HepG2 (cell line): Measurements from ENCODE around the gene UXS1. TPM values are rescaled to one million over a fixed set of nuclear protein-coding genes. Genes with fewer than 3 reads are reported as not detected.

Experiments
- ATAC-seq: fragments of 200-7000 bp; cut with Tn5 transposase; 3 replicates; pipeline ENCODE4 v1.9.1; 2020; ENCODE audit warnings: mild to moderate bottlenecking, moderate library complexity
- BruUV-seq: library from RNA; stranded (reverse); fragments of 400-500 nt; replicated peaks from 2 replicates; lab custom pipeline; 2021; lab: Mats Ljungman, UMichigan
- CTCF ChIA-PET: fragments of 300-600 bp; formaldehyde crosslinking; extraction: SDS; loops from one replicate; lab custom pipeline; 2021; ENCODE audit warnings: low total read pairs, inconsistent platforms, low intra/inter-chr PET ratio; lab: Yijun Ruan, JAX
- POLR2A ChIA-PET: fragments of 350-600 bp; sonication (Branson Sonifier 250); formaldehyde crosslinking; loops from one replicate; lab custom pipeline; 2020; ENCODE audit warnings: antibody characterized with exemption, inconsistent platforms; lab: Yijun Ruan, JAX
- DNase-seq: peaks from one replicate; pipeline ENCODE4 v3.0.0-alpha.2; 2015; ENCODE audit warnings: low spot score
- FAIRE-seq: peaks from 3 replicates; lab custom pipeline; 2011; peaks lifted over from hg19 to GRCh38; lab: Jason Lieb, UNC
- H2AFZ ChIP-seq: one replicate; pipeline ENCODE4 v1.6.1; 2011; ENCODE audit warnings: low read length, inconsistent platforms
- H3K27ac ChIP-seq: fragments of 300-600 bp; 3 replicates; pipeline ENCODE4 v1.8.0; 2011; ENCODE audit warnings: mixed run types, mild to moderate bottlenecking, mixed read lengths, low read length, inconsistent platforms; ENCODE audit not compliant: insufficient read depth; ENCODE audit errors: extremely low read length
- H3K27me3 ChIP-seq, 2 experiments: fragments of 200-600 bp in 1 of 2; 2 replicates in 1 of 2; 3 replicates in 1 of 2; pipeline versions ENCODE4 v1.6.0 to v1.8.0; 2011; ENCODE audit warnings: low read length in 2 of 2, mild to moderate bottlenecking in 2 of 2, moderate library complexity in 2 of 2, inconsistent platforms in 1 of 2; ENCODE audit not compliant: insufficient read depth in 2 of 2, control insufficient read depth in 1 of 2
- H3K36me3 ChIP-seq, 2 experiments: fragments of 200-600 bp in 1 of 2; replicated peaks in 1 of 2; 2 replicates in 1 of 2; 3 replicates in 1 of 2; pipeline versions ENCODE4 v1.5.1 to v1.8.0; 2011; ENCODE audit warnings: low read length in 2 of 2, inconsistent platforms in 1 of 2; ENCODE audit not compliant: insufficient read depth in 2 of 2, control insufficient read depth in 1 of 2
- H3K4me1 ChIP-seq: 2 replicates; pipeline ENCODE4 v1.5.1; 2012; ENCODE audit warnings: low read length, inconsistent platforms; ENCODE audit not compliant: insufficient read depth
- H3K4me2 ChIP-seq: 2 replicates; pipeline ENCODE4 v1.6.0; 2011; ENCODE audit warnings: low read depth, low read length, inconsistent platforms
- H3K4me3 ChIP-seq, 3 experiments: fragments of 200-600 bp in 1 of 3; sonication (generic), shearing (Covaris generic) in 1 of 3; replicated peaks in 1 of 3; 2 replicates each; pipeline ENCODE4 v1.5.1; 2011 to 2016; ENCODE audit warnings: low read length in 3 of 3, inconsistent platforms in 2 of 3, low read depth in 2 of 3, mild to moderate bottlenecking in 2 of 3, control low read depth in 1 of 3, mixed read lengths in 1 of 3; ENCODE audit not compliant: insufficient read depth in 1 of 3
- H3K79me2 ChIP-seq: one replicate; pipeline ENCODE4 v1.6.1; 2011; ENCODE audit warnings: low read length, inconsistent platforms; ENCODE audit not compliant: insufficient read depth
- H3K9ac ChIP-seq: 2 replicates; pipeline ENCODE4 v1.6.0; 2011; ENCODE audit warnings: mild to moderate bottlenecking, low read depth, low read length, inconsistent platforms; ENCODE audit not compliant: insufficient read depth
- H3K9me3 ChIP-seq: 2 replicates; pipeline ENCODE4 v1.5.1; 2012; ENCODE audit warnings: mild to moderate bottlenecking, low read length
- H4K20me1 ChIP-seq: 2 replicates; pipeline ENCODE4 v1.6.0; 2011; ENCODE audit warnings: inconsistent platforms, mild to moderate bottlenecking, low read length, moderate library complexity; ENCODE audit not compliant: insufficient read depth
- HNF4G ChIP-seq, 2 experiments: sonication (generic) in 1 of 2; formaldehyde crosslinking in 1 of 2; IDR thresholded peaks; 2 replicates each; pipeline versions ENCODE4 v1.4.0 to v1.6.1; 2011 to 2020; ENCODE audit warnings: borderline replicate concordance in 2 of 2, low read depth in 2 of 2, mild to moderate bottlenecking in 2 of 2, low read length in 1 of 2, missing genetic modification reagents in 1 of 2, moderate library complexity in 1 of 2
- NAIF1 ChIP-seq: sonication (generic); formaldehyde crosslinking; IDR thresholded peaks from 2 replicates; pipeline ENCODE4 v1.5.0; 2020; ENCODE audit warnings: mild to moderate bottlenecking, missing genetic modification reagents, borderline replicate concordance
- TRIM24 ChIP-seq: sonication (generic); formaldehyde crosslinking; IDR thresholded peaks from 2 replicates; pipeline ENCODE4 v1.8.0; 2022; ENCODE audit warnings: mild to moderate bottlenecking, missing genetic modification reagents
- ZNF598 ChIP-seq: sonication (generic); formaldehyde crosslinking; IDR thresholded peaks from 2 replicates; pipeline ENCODE4 v1.5.1; 2020; ENCODE audit warnings: mild to moderate bottlenecking, missing genetic modification reagents, borderline replicate concordance
- ZNF776 ChIP-seq: sonication (generic); formaldehyde crosslinking; IDR thresholded peaks from 2 replicates; pipeline ENCODE4 v1.4.0; 2020; ENCODE audit warnings: mild to moderate bottlenecking, missing genetic modification reagents
- WGBS: methylation state at CpG from one replicate; pipeline ENCODE4 v1.1.6; 2017; ENCODE audit warnings: low lambda C conversion rate; 5-methylcytosine and 5-hydroxymethylcytosine counted together
- in situ Hi-C: cut with HindIII; loops from 2 replicates; pipeline ENCODE4 v1.10.0; 2017; ENCODE audit warnings: low pct_unique_long_range_greater_than_20kb; ENCODE audit not compliant: extremely low pct_ligation_motif_present
- intact Hi-C: fragments of 100-400 bp; cut with micrococcal nuclease; formaldehyde crosslinking; loops from one replicate; pipeline ENCODE4 v1.10.0; 2022; ENCODE audit not compliant: unreplicated experiment
- polyA plus RNA-seq, 8 experiments: library from polyadenylated mRNA; depleted of rRNA in 3 of 8; stranded (reverse) in 7 of 8; unstranded in 1 of 8; fragments of >200 nt; fragmentation: Illumina TruSeq in 4 of 8; extraction: Trizol in 4 of 8; gene quantifications; 2 replicates each; pipeline versions ENCODE4 v1.2.1 to v1.2.3, GENCODE V29; 2011 to 2016; ENCODE audit warnings: low read depth in 4 of 8, missing spikeins in 1 of 8, mixed read lengths in 1 of 8; ENCODE audit not compliant: insufficient read depth in 1 of 8
- total RNA-seq, 5 experiments: library from RNA; depleted of rRNA; stranded (reverse); fragments of >200 nt; fragmentation: Illumina TruSeq; extraction: Trizol; gene quantifications; 2 replicates each; pipeline ENCODE4 v1.2.3, GENCODE V29; 2016; ENCODE audit warnings: low read depth in 1 of 5
- TF ChIP-seq, protein P1 (sequence below): sonication (generic); formaldehyde crosslinking; IDR thresholded peaks from 2 replicates; pipeline ENCODE4 v1.5.1; 2020; ENCODE audit warnings: mild to moderate bottlenecking, moderate library complexity, missing genetic modification reagents
- TF ChIP-seq, protein P2 (sequence below): IDR thresholded peaks from 2 replicates; pipeline ENCODE4 v1.6.1; 2016; ENCODE audit warnings: low read depth, missing genetic modification reagents, missing compliant biosample characterization
- TF ChIP-seq, protein P3 (sequence below): sonication (generic); formaldehyde crosslinking; IDR thresholded peaks from 2 replicates; pipeline ENCODE4 v1.4.0; 2020; ENCODE audit warnings: missing genetic modification reagents, borderline replicate concordance
- TF ChIP-seq, protein P4 (sequence below): sonication (generic); formaldehyde crosslinking; IDR thresholded peaks from 2 replicates; pipeline ENCODE4 v1.4.0; 2020; ENCODE audit warnings: mild to moderate bottlenecking, missing genetic modification reagents

UXS1 gene
- total and polyA plus RNA-seq, 2 of the 13 experiments (the other 11 are each of a cell fraction or from before 2014, with no cell fraction given) = 53.3 to 110 TPM

DNA sequence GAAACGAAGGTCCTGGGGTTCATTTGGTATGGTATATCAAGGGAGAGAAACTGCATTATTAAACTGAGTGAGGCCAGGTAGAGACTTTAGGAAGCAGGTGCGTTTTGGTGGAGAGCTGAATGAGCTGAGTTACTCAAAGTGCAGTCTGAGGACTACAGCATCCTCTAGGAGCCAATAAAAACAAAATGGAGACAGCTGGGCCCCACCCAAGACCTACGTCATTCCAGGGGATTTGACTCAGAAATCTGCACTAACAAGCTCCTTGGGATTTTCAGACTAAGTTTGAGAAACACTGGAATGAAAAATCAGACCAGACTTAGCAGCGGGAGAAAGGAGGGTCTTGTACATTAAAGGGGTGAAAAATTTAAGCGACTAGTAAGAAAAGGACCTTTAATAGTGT, 131.5 kb downstream of the UXS1 start:
- H3K4me1 ChIP-seq = no peaks in the 10 kb centered on the region
- H3K4me2 ChIP-seq = no peak overlapping the region
- peaks cover 0 to 16% of the 10 kb centered on the region in 2 experiments; a peak in 3 of 5 replicates for H3K27me3 ChIP-seq
- ATAC-seq (no peak), FAIRE-seq (no peak), DNase-seq (no peak)
- H4K20me1 ChIP-seq = no peaks in the 10 kb centered on the region
- ChIA-PET CTCF (no interaction called here), POLR2A (interaction anchor here (1.1 kb wide), 1 partner anchor 8 kb away, joined by 3 read pairs; no protein-coding TSS in a partner anchor)
- in situ Hi-C loops (no loop called here), intact Hi-C loops (no loop called here)
- no peaks in the 10 kb centered on the region for H3K79me2 ChIP-seq
- WGBS = 27% methylated on average over 5 of the region's 5 CpGs
- H3K4me3 ChIP-seq = no peak overlapping the region
- H3K27ac ChIP-seq = no peak overlapping the region
- no TSS peak for BruUV-seq
- H3K36me3 ChIP-seq = no peaks in the 10 kb centered on the region
- H2AFZ ChIP-seq = no peak overlapping the region
- no peaks in the 10 kb centered on the region for H3K9me3 ChIP-seq
- H3K9ac ChIP-seq = no peak overlapping the region
- TF ChIP-seq, protein P1, sequence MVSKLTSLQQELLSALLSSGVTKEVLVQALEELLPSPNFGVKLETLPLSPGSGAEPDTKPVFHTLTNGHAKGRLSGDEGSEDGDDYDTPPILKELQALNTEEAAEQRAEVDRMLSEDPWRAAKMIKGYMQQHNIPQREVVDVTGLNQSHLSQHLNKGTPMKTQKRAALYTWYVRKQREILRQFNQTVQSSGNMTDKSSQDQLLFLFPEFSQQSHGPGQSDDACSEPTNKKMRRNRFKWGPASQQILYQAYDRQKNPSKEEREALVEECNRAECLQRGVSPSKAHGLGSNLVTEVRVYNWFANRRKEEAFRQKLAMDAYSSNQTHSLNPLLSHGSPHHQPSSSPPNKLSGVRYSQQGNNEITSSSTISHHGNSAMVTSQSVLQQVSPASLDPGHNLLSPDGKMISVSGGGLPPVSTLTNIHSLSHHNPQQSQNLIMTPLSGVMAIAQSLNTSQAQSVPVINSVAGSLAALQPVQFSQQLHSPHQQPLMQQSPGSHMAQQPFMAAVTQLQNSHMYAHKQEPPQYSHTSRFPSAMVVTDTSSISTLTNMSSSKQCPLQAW (CRISPR knock-in tag) = no peak
- TF ChIP-seq TRIM24 (CRISPR knock-in tag) (no peak), ZNF598 (no peak), ZNF776 (CRISPR knock-in tag) (no peak), HNF4G (IDR thresholded peaks at IDR 0.05; ENCODE audit: borderline replicate concordance, low read depth, low read length) (no peak), HNF4G (CRISPR knock-in tag; IDR thresholded peaks at IDR 0.05; ENCODE audit: borderline replicate concordance, low read depth) (no peak), NAIF1 (CRISPR knock-in tag) (no peak)
- TF ChIP-seq, protein P2, sequence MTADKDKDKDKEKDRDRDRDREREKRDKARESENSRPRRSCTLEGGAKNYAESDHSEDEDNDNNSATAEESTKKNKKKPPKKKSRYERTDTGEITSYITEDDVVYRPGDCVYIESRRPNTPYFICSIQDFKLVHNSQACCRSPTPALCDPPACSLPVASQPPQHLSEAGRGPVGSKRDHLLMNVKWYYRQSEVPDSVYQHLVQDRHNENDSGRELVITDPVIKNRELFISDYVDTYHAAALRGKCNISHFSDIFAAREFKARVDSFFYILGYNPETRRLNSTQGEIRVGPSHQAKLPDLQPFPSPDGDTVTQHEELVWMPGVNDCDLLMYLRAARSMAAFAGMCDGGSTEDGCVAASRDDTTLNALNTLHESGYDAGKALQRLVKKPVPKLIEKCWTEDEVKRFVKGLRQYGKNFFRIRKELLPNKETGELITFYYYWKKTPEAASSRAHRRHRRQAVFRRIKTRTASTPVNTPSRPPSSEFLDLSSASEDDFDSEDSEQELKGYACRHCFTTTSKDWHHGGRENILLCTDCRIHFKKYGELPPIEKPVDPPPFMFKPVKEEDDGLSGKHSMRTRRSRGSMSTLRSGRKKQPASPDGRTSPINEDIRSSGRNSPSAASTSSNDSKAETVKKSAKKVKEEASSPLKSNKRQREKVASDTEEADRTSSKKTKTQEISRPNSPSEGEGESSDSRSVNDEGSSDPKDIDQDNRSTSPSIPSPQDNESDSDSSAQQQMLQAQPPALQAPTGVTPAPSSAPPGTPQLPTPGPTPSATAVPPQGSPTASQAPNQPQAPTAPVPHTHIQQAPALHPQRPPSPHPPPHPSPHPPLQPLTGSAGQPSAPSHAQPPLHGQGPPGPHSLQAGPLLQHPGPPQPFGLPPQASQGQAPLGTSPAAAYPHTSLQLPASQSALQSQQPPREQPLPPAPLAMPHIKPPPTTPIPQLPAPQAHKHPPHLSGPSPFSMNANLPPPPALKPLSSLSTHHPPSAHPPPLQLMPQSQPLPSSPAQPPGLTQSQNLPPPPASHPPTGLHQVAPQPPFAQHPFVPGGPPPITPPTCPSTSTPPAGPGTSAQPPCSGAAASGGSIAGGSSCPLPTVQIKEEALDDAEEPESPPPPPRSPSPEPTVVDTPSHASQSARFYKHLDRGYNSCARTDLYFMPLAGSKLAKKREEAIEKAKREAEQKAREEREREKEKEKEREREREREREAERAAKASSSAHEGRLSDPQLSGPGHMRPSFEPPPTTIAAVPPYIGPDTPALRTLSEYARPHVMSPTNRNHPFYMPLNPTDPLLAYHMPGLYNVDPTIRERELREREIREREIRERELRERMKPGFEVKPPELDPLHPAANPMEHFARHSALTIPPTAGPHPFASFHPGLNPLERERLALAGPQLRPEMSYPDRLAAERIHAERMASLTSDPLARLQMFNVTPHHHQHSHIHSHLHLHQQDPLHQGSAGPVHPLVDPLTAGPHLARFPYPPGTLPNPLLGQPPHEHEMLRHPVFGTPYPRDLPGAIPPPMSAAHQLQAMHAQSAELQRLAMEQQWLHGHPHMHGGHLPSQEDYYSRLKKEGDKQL (CRISPR knock-in tag) = no peak
- TF ChIP-seq, protein P3, sequence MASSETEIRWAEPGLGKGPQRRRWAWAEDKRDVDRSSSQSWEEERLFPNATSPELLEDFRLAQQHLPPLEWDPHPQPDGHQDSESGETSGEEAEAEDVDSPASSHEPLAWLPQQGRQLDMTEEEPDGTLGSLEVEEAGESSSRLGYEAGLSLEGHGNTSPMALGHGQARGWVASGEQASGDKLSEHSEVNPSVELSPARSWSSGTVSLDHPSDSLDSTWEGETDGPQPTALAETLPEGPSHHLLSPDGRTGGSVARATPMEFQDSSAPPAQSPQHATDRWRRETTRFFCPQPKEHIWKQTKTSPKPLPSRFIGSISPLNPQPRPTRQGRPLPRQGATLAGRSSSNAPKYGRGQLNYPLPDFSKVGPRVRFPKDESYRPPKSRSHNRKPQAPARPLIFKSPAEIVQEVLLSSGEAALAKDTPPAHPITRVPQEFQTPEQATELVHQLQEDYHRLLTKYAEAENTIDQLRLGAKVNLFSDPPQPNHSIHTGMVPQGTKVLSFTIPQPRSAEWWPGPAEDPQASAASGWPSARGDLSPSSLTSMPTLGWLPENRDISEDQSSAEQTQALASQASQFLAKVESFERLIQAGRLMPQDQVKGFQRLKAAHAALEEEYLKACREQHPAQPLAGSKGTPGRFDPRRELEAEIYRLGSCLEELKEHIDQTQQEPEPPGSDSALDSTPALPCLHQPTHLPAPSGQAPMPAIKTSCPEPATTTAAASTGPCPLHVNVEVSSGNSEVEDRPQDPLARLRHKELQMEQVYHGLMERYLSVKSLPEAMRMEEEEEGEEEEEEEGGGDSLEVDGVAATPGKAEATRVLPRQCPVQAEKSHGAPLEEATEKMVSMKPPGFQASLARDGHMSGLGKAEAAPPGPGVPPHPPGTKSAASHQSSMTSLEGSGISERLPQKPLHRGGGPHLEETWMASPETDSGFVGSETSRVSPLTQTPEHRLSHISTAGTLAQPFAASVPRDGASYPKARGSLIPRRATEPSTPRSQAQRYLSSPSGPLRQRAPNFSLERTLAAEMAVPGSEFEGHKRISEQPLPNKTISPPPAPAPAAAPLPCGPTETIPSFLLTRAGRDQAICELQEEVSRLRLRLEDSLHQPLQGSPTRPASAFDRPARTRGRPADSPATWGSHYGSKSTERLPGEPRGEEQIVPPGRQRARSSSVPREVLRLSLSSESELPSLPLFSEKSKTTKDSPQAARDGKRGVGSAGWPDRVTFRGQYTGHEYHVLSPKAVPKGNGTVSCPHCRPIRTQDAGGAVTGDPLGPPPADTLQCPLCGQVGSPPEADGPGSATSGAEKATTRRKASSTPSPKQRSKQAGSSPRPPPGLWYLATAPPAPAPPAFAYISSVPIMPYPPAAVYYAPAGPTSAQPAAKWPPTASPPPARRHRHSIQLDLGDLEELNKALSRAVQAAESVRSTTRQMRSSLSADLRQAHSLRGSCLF (CRISPR knock-in tag) = no peak
- TF ChIP-seq, protein P4, sequence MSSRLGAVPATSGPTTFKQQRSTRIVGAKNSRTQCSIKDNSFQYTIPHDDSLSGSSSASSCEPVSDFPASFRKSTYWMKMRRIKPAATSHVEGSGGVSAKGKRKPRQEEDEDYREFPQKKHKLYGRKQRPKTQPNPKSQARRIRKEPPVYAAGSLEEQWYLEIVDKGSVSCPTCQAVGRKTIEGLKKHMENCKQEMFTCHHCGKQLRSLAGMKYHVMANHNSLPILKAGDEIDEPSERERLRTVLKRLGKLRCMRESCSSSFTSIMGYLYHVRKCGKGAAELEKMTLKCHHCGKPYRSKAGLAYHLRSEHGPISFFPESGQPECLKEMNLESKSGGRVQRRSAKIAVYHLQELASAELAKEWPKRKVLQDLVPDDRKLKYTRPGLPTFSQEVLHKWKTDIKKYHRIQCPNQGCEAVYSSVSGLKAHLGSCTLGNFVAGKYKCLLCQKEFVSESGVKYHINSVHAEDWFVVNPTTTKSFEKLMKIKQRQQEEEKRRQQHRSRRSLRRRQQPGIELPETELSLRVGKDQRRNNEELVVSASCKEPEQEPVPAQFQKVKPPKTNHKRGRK (CRISPR knock-in tag) = no peak
